ENCODE results near the gene DISC1. TPM values are rescaled to one million over a fixed set of nuclear protein-coding genes. Genes with fewer than 3 reads are reported as not detected.

The DISC1 gene
- total and polyA plus RNA-seq, 2 donors (not counting 1 experiment from before 2014, with no cell fraction given): 2.7 to 4.3 TPM

DNA sequence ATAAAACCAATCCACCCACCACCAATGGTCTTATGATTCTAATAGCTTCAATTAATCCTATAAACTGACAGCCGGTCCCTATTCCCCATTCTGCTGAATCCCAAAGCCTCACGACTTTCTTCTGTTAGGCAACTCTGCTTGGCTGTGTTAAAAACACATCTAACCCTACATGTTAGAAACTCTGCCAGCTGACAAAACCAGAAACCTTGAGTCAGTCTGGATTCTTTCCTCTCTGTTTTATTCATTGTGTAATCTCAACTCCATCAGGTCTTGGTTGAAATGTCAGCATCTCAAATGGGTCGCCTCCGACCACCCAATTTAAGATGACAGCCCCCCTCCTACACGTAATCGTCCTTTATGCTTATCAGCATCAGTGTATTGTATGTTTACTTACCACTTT is 312.1 kb downstream of the DISC1 start:
- no peaks in the 10 kb centered on the region for H3K27me3 ChIP-seq (replicated peaks in 1 of 4; ENCODE audit: control extremely low read depth in 1 of 4, control insufficient read depth in 3 of 4, insufficient read depth in 4 of 4, low read length in 3 of 4)
- H3K27me3 Mint-ChIP-seq: no peaks in the 10 kb centered on the region
- H3K36me3 ChIP-seq (replicated peaks in 1 of 2; ENCODE audit: control extremely low read depth in 1 of 2, control insufficient read depth in 1 of 2, extremely low read depth in 1 of 2, insufficient read depth in 2 of 2, low read length in 1 of 2): no peaks in the 10 kb centered on the region
- POLR2A ChIA-PET: no interaction called here
- no peaks in the 10 kb centered on the region for H3K4me1 ChIP-seq (ENCODE audit: control insufficient read depth in 2 of 2, insufficient read depth in 2 of 2, low read length in 2 of 2)
- CTCF ChIA-PET: no interaction called here
- WGBS (ENCODE audit: insufficient coverage): 100% methylated on average over 2 of the region's 6 CpGs
- TF ChIP-seq, protein P1, sequence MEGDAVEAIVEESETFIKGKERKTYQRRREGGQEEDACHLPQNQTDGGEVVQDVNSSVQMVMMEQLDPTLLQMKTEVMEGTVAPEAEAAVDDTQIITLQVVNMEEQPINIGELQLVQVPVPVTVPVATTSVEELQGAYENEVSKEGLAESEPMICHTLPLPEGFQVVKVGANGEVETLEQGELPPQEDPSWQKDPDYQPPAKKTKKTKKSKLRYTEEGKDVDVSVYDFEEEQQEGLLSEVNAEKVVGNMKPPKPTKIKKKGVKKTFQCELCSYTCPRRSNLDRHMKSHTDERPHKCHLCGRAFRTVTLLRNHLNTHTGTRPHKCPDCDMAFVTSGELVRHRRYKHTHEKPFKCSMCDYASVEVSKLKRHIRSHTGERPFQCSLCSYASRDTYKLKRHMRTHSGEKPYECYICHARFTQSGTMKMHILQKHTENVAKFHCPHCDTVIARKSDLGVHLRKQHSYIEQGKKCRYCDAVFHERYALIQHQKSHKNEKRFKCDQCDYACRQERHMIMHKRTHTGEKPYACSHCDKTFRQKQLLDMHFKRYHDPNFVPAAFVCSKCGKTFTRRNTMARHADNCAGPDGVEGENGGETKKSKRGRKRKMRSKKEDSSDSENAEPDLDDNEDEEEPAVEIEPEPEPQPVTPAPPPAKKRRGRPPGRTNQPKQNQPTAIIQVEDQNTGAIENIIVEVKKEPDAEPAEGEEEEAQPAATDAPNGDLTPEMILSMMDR (IDR thresholded peaks at IDR 0.05): no peak
- TF ChIP-seq EZH2 (IDR thresholded peaks at IDR 0.05; ENCODE audit: borderline replicate concordance, insufficient read depth, low read depth, low read length, poor library complexity, severe bottlenecking): no peak
- no peak overlapping the region for H3K27ac Mint-ChIP-seq
- H3K9me3 Mint-ChIP-seq (ENCODE audit: insufficient read depth): peaks cover 2% of the 10 kb centered on the region
- no peak overlapping the region for H2AFZ ChIP-seq (ENCODE audit: insufficient read depth, low read depth, low read length, poor library complexity, severe bottlenecking)
- no peaks in the 10 kb centered on the region for H4K20me1 ChIP-seq (ENCODE audit: control insufficient read depth, insufficient read depth, low read length, poor library complexity, severe bottlenecking)
- no peak overlapping the region for H3K27ac ChIP-seq (ENCODE audit: low read length in 2 of 2)
- H3K4me3 Mint-ChIP-seq: no peak overlapping the region
- no peaks in the 10 kb centered on the region for H3K9me3 ChIP-seq (ENCODE audit: control extremely low read depth in 1 of 3, control insufficient read depth in 2 of 3, insufficient read depth in 1 of 3, low read length in 2 of 3)
- no peaks in the 10 kb centered on the region for H3K4me1 Mint-ChIP-seq
- no peak for DNase-seq
- no peak overlapping the region for H3K4me2 ChIP-seq (replicated peaks; ENCODE audit: low read depth, low read length, poor library complexity, severe bottlenecking)
- no peak overlapping the region for H3K4me3 ChIP-seq (ENCODE audit: control extremely low read depth in 1 of 5, extremely low read depth in 1 of 5, insufficient read depth in 1 of 5, low read depth in 2 of 5, low read length in 4 of 5)
- intact Hi-C loops (cut with micrococcal nuclease): no loop called here
- no peaks in the 10 kb centered on the region for H3K79me2 ChIP-seq (ENCODE audit: control insufficient read depth, insufficient read depth, low read length)
- H3K9ac ChIP-seq (ENCODE audit: low read length): no peak overlapping the region
- ATAC-seq (ENCODE audit: low read depth): no peak

DNA sequence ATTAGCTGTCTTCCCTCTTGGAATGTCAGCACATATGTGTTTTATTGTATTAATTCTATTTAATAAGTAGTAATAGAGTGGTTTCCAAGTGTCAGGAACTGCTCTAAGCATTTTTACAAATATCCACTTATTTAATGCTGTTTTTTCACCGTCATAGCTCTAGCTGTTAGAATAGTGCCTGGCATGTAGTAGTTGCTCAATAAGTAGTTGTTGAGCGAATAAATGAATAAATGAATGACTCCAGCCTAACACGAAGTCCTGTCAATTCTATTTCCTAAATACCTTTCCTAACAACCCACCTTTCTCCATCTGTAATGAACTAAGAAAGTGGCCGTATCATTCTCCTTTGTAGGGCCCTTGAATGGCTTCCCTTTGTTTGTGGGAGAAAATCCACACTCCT is 312.5 kb downstream of the DISC1 start:
- no peak for DNase-seq
- TF ChIP-seq, protein P1 (IDR thresholded peaks at IDR 0.05): no peak
- no peak for TF ChIP-seq EZH2 (IDR thresholded peaks at IDR 0.05; ENCODE audit: borderline replicate concordance, insufficient read depth, low read depth, low read length, poor library complexity, severe bottlenecking)
- WGBS (ENCODE audit: insufficient coverage): no CpG with 5 or more reads among the region's 4 CpGs
- Mint-ChIP-seq H3K27me3 (no peaks in the 10 kb centered on the region), H3K4me1 (no peaks in the 10 kb centered on the region), H3K9me3 (ENCODE audit: insufficient read depth) (peaks cover 2% of the 10 kb centered on the region), H3K27ac (no peak overlapping the region), H3K4me3 (no peak overlapping the region)
- ATAC-seq (ENCODE audit: low read depth): no peak
- ChIA-PET POLR2A (no interaction called here), CTCF (no interaction called here)
- Histone ChIP-seq H3K4me2 (replicated peaks; ENCODE audit: low read depth, low read length, poor library complexity, severe bottlenecking) (no peak overlapping the region), H3K79me2 (ENCODE audit: control insufficient read depth, insufficient read depth, low read length) (no peaks in the 10 kb centered on the region), H3K27ac (ENCODE audit: low read length in 2 of 2) (no peak overlapping the region), H3K9ac (ENCODE audit: low read length) (no peak overlapping the region), H3K36me3 (replicated peaks in 1 of 2; ENCODE audit: control extremely low read depth in 1 of 2, control insufficient read depth in 1 of 2, extremely low read depth in 1 of 2, insufficient read depth in 2 of 2, low read length in 1 of 2) (no peaks in the 10 kb centered on the region), H4K20me1 (ENCODE audit: control insufficient read depth, insufficient read depth, low read length, poor library complexity, severe bottlenecking) (no peaks in the 10 kb centered on the region), H2AFZ (ENCODE audit: insufficient read depth, low read depth, low read length, poor library complexity, severe bottlenecking) (no peak overlapping the region), H3K4me3 (ENCODE audit: control extremely low read depth in 1 of 5, extremely low read depth in 1 of 5, insufficient read depth in 1 of 5, low read depth in 2 of 5, low read length in 4 of 5) (no peak overlapping the region), H3K27me3 (replicated peaks in 1 of 4; ENCODE audit: control extremely low read depth in 1 of 4, control insufficient read depth in 3 of 4, insufficient read depth in 4 of 4, low read length in 3 of 4) (no peaks in the 10 kb centered on the region), H3K9me3 (ENCODE audit: control extremely low read depth in 1 of 3, control insufficient read depth in 2 of 3, insufficient read depth in 1 of 3, low read length in 2 of 3) (no peaks in the 10 kb centered on the region), H3K4me1 (ENCODE audit: control insufficient read depth in 2 of 2, insufficient read depth in 2 of 2, low read length in 2 of 2) (no peaks in the 10 kb centered on the region)
- intact Hi-C loops (cut with micrococcal nuclease): no loop called here
